Transverse colon (tissue), 4 donors: Measurements from ENCODE around the gene HMGCS1. TPM values are rescaled to one million over a fixed set of nuclear protein-coding genes. Genes with fewer than 3 reads are reported as not detected.

Experiments
- DNase-seq: peaks from one replicate; pipeline ENCODE4 v3.0.0-alpha.2; 2019
- H3K27ac ChIP-seq, 4 donors: fragments of 200-600 bp; sonication (generic); 2 replicates each; pipeline ENCODE4 v1.5.1; 2016 to 2018; ENCODE audit warnings: inconsistent platforms in 4 of 4
- H3K27me3 ChIP-seq: fragments of 200-600 bp; sonication (generic); 2 replicates; pipeline ENCODE4 v1.5.1; 2017; ENCODE audit warnings: inconsistent platforms
- H3K36me3 ChIP-seq, 4 donors: fragments of 200-600 bp; sonication (generic); 2 replicates each; pipeline ENCODE4 v1.5.1; 2017 to 2019; ENCODE audit warnings: inconsistent platforms in 4 of 4
- H3K4me1 ChIP-seq, 4 donors: fragments of 200-600 bp; sonication (generic); 2 replicates each; pipeline ENCODE4 v1.5.1; 2017 to 2020; ENCODE audit warnings: inconsistent platforms in 4 of 4
- H3K4me3 ChIP-seq, 4 donors: fragments of 200-600 bp; sonication (generic); 1 replicate in 1 of 4; 2 replicates in 3 of 4; pipeline versions ENCODE4 v1.5.1 to v1.6.1; 2017 to 2019; ENCODE audit warnings: inconsistent platforms in 4 of 4
- H3K9me3 ChIP-seq, 2 donors: fragments of 200-600 bp; sonication (generic); 2 replicates each; pipeline ENCODE4 v1.5.1; 2017 to 2019; ENCODE audit warnings: inconsistent platforms in 2 of 2
- EP300 ChIP-seq: sonication (generic); formaldehyde crosslinking; IDR thresholded peaks from one replicate; pipeline ENCODE4 v1.6.1; 2017; ENCODE audit warnings: antibody characterized with exemption, low read depth
- POLR2A ChIP-seq: fragments of 450-650 bp; IDR thresholded peaks from one replicate; pipeline ENCODE4 v1.6.1; 2016; ENCODE audit warnings: antibody characterized with exemption, mild to moderate bottlenecking, moderate library complexity
- POLR2AphosphoS5 ChIP-seq, 3 donors: sonication (generic); formaldehyde crosslinking; IDR thresholded peaks; one replicate each; pipeline ENCODE4 v1.6.1; 2016; ENCODE audit warnings: antibody characterized with exemption in 3 of 3
- WGBS, 2 donors: methylation state at CpG; one replicate each; pipeline ENCODE4 v1.1.5; 2018; ENCODE audit warnings: low coverage in 1 of 2; 5-methylcytosine and 5-hydroxymethylcytosine counted together
- in situ Hi-C, 4 donors: fragments of 200-750 bp; cut with MboI; loops; one replicate each; pipeline versions ENCODE4 v1.15.0 to v1.15.1; 2017; ENCODE audit warnings: low sequenced_read_pairs in 3 of 4, low pct_ligation_motif_present in 1 of 4, low pct_unique_long_range_greater_than_20kb in 1 of 4
- intact Hi-C: fragments of 100-400 bp; cut with DNase I; formaldehyde crosslinking; loops from one replicate; pipeline ENCODE4 v1.15.1; 2023; ENCODE audit warnings: low total_unique reads
- total RNA-seq, 4 donors: library from RNA; depleted of rRNA; stranded (reverse); fragments of >200 nt; gene quantifications; one replicate each; pipeline ENCODE4 v1.1.0, GENCODE V29; 2016
- TF ChIP-seq, protein P1 (sequence below), 5 experiments: fragments of 200-600 bp in 3 of 5; fragments of 450-650 bp in 2 of 5; sonication (generic) in 3 of 5; IDR thresholded peaks; 1 replicate in 2 of 5; 2 replicates in 3 of 5; pipeline ENCODE4 v1.5.1; 2016 to 2017; ENCODE audit warnings: antibody characterized with exemption in 5 of 5, inconsistent platforms in 3 of 5, mild to moderate bottlenecking in 2 of 5, moderate library complexity in 1 of 5

HMGCS1 gene
- total RNA-seq, 4 donors from 2014 or later, result 16.9 to 51.4 (median 41.8) TPM

DNA sequence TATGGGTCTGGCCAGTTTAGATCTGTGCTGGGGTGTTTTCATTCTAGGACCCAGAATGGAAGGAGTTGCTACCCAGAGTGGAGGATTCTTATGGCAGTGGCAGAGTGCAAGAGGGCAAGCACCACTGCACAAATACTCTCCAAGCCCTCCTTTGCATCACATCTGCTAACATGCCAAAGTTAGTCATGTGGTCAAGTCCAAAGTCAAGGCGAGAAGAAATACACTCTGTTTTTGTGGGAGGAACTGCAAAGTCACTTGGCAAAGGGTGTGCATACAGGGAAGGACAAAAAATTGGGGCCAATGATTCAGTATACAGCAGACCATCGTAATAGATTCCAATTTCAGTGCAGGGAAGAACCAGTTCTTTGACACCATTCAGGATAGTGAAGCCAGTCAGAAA is 43.9 kb upstream of the HMGCS1 start:
- Histone ChIP-seq H3K4me1 (no peaks in the 10 kb centered on the region), H3K4me3 (no peak overlapping the region), H3K27ac (no peak overlapping the region), H3K27me3 (no peaks in the 10 kb centered on the region), H3K36me3 (no peaks in the 10 kb centered on the region), H3K9me3 (peaks cover 9% of the 10 kb centered on the region in 2 donors)
- TF ChIP-seq, protein P1, sequence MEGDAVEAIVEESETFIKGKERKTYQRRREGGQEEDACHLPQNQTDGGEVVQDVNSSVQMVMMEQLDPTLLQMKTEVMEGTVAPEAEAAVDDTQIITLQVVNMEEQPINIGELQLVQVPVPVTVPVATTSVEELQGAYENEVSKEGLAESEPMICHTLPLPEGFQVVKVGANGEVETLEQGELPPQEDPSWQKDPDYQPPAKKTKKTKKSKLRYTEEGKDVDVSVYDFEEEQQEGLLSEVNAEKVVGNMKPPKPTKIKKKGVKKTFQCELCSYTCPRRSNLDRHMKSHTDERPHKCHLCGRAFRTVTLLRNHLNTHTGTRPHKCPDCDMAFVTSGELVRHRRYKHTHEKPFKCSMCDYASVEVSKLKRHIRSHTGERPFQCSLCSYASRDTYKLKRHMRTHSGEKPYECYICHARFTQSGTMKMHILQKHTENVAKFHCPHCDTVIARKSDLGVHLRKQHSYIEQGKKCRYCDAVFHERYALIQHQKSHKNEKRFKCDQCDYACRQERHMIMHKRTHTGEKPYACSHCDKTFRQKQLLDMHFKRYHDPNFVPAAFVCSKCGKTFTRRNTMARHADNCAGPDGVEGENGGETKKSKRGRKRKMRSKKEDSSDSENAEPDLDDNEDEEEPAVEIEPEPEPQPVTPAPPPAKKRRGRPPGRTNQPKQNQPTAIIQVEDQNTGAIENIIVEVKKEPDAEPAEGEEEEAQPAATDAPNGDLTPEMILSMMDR (IDR thresholded peaks at IDR 0.05), result no peak
- TF ChIP-seq POLR2AphosphoS5 (IDR thresholded peaks at IDR 0.05), result no peak
- no peak for TF ChIP-seq POLR2A
- no peak for TF ChIP-seq EP300
- intact Hi-C loops, result no loop called here
- in situ Hi-C loops, result no loop called here
- 68 to 88% methylated on average over 2 of the region's 2 CpGs for WGBS, 2 donors
- DNase-seq, result no peak

DNA sequence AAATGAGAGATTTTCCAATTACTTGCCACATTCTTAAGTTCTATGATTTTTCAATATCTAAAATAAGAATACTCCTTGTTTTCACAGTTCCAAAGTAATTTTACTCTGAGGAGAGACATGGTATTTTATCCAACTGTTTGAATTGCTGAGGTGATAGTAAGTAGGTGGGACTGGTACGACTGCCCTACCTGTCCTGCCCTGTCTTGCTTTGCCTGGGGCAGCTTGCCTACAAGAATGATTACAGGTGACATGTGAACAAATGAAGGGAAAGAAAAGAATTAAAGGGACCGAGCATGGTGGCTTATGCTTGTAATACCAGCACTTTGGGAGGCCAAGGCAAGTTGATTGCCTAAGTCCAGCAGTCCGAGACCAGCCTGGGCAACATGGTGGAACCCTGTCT is 41.6 kb upstream of the HMGCS1 start:
- TF ChIP-seq POLR2AphosphoS5 (IDR thresholded peaks at IDR 0.05) (no peak), POLR2A (no peak), EP300 (no peak)
- TF ChIP-seq, protein P1 (IDR thresholded peaks at IDR 0.05), result no peak
- Histone ChIP-seq H3K4me1 (no peaks in the 10 kb centered on the region), H3K27me3 (no peaks in the 10 kb centered on the region), H3K9me3 (peaks cover 2% of the 10 kb centered on the region in 2 donors), H3K4me3 (no peak overlapping the region), H3K36me3 (no peaks in the 10 kb centered on the region), H3K27ac (no peak overlapping the region)
- DNase-seq, result no peak
- intact Hi-C loops (no loop called here), in situ Hi-C loops (no loop called here)
- 74 to 91% methylated on average over 3 of the region's 3 CpGs for WGBS, 2 donors

DNA sequence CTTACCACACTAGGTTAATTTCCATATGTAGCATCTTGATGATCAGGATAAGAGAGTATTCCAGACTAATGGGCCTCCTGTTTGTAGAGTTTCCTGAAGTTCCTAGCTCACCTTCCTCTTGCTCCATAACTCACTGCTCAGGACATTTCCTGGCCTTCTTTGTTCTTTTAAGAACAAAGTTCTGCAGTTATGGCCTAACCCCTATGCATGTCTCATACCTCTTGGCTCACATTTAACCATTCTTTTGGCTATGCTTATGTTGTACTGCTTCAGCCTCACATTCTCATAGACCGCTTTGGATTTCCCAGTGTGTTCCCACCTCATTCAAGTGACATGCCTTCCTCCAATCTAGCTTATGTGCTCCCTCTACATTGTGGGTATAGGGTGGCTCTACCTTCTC is 40.5 kb upstream of the HMGCS1 start:
- H3K9me3 ChIP-seq, result no peaks in the 10 kb centered on the region
- H3K36me3 ChIP-seq, result no peaks in the 10 kb centered on the region
- H3K27ac ChIP-seq, result no peak overlapping the region
- H3K27me3 ChIP-seq, result no peaks in the 10 kb centered on the region
- no peak overlapping the region for H3K4me3 ChIP-seq
- WGBS, 2 donors, result 100% methylated on average over 1 of the region's 1 CpG
- TF ChIP-seq POLR2A, result no peak
- TF ChIP-seq, protein P1 (IDR thresholded peaks at IDR 0.05), result no peak
- no peak for TF ChIP-seq POLR2AphosphoS5 (IDR thresholded peaks at IDR 0.05)
- in situ Hi-C loops, result no loop called here
- intact Hi-C loops, result no loop called here
- DNase-seq, result no peak
- H3K4me1 ChIP-seq, result no peaks in the 10 kb centered on the region

DNA sequence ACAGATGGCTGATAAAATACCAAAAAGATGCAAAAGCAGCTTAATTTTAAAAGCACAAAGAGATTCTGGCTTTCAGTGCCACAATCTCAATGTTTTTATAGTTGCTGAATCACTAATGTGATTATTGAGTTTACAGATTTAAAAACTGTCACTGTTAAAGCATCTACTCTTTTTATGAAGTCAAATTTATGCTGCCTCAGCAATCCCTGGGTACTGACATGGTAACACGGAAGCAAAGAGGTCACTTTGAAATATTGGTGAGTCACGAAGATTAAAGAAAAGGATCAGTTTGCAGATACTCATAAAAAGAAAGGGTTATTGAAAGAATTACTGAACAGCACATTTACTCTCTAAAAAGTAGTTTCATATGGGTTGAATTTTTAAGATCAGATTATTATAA is 39.7 kb upstream of the HMGCS1 start:
- Histone ChIP-seq H3K4me1 (no peaks in the 10 kb centered on the region), H3K36me3 (no peaks in the 10 kb centered on the region), H3K4me3 (no peak overlapping the region), H3K9me3 (no peaks in the 10 kb centered on the region), H3K27me3 (no peaks in the 10 kb centered on the region), H3K27ac (no peak overlapping the region)
- 65 to 78% methylated on average over 2 of the region's 2 CpGs for WGBS, 2 donors
- TF ChIP-seq POLR2A, result no peak
- TF ChIP-seq EP300, result no peak
- TF ChIP-seq, protein P1 (IDR thresholded peaks at IDR 0.05), result no peak
- no peak for TF ChIP-seq POLR2AphosphoS5 (IDR thresholded peaks at IDR 0.05)
- DNase-seq, result no peak
- in situ Hi-C loops, result no loop called here
- intact Hi-C loops, result no loop called here
